ENCODE results near the gene ARL5C.

The ARL5C gene

DNA sequence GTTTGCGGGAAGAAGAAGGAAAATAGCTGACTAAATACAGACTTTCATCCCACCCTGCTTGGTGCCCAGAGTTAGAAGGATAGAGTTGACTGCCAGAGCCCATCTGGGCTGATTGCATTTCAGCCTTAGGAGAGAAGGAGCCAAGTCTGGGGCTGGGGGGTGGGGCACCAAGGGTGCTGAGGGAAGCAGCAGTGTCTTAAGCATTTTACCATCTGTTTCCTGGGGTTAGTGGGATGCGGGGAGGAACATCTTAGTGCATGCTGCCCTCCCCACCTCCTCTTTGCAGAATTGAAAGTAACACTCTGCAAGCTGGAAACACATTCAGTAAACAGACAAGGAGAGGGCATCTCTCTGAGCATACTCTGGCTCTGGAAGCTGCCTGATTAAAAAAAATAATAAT, 1.5 kb upstream of the ARL5C start:
- DNase-seq (ENCODE audit: low spot score) = peak; percentile 79

GRCh38 chr17:39166437-39167335, 725 bp upstream of the ARL5C start:
- no peak for DNase-seq (ENCODE audit: low spot score)

DNA sequence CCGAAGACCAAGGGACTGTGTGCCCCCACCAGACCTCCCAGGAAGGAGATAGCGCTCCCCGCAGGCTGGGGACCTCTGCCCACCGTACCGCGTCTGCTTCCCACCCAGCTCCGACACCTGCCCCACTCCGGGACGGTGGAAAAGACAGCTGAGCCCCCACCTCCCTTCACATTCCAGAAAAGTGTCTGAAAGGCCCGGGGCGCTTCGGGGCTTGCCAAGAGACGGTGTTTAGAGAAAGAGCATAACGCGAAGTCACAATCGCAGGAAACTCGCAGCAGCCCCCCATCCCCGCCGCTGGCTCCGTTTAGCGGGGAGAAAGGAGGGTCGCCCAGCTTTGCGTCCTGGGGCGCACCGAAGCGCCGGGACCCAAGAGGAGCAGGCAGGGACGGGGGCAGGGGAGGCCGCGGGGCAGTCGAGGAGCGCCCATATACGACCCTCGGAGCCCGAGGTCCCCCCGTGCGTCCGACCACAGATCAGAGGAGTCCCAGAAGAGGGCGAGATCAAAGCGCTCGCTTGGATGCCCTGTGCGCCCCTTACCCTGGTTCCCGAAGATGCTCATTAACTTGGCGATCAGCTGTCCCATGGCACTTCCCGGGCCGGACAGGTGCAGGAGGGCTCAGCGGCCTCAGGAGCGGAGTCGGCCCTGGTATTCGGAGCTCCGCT, 652 bp downstream of the ARL5C start:
- DNase-seq (ENCODE audit: low spot score) = no peak

- DNase-seq (ENCODE audit: low spot score) = peak; percentile 72
Measured at GRCh38 chr17:39164675-39165143, 1.3 kb downstream of the ARL5C start.

- DNase-seq (ENCODE audit: low spot score) = no peak
Measured at GRCh38 chr17:39161962-39162361, 4.0 kb downstream of the ARL5C start.

GRCh38 chr17:39158623-39159022, 7.3 kb downstream of the ARL5C start:
- no peak for DNase-seq (ENCODE audit: low spot score)

- no peak for DNase-seq (ENCODE audit: low spot score)
Measured at GRCh38 chr17:39156491-39156890, 9.5 kb downstream of the ARL5C start.

DNA sequence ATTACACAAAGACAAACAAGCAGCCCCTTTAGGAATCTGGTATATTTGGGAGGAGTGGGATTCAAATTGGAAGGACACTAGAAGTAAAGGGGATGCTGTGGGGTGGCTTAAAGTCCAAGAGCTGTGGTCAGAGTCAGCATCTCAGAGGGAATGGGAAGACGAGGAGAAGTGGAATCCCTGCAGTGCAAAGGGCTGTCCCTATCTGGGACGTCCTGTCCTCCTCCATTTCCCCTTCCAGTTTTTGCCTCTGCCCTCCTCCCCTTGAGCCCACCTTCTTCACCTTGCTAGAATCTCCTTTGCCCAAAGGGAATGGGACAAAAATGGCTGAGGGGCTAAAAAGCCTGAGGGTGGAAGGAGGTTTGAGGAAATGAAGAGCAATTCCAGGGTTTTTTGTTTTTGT, 10.3 kb downstream of the ARL5C start:
- no peak for DNase-seq (ENCODE audit: low spot score)

DNA sequence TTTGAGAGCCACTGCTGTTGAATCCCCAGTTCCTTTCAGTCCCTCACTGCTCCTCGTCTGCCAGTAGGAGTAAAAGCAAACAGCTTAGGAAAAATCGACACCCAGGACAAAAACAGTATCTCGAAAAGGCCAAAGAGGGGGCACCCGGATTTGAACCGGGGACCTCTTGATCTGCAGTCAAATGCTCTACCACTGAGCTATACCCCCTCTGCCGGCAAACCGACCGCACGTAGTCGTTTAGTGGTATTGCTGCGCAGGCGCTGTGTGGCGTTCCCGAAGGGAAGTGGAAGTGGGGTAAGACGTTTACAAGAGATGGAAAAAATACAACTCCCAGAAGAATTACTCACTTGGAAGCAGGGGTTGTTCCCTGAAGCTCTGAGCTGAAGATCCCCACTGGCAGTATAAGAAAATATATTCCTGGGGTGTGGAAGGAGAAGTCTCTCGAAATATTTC, 12.3 kb downstream of the ARL5C start:
- peak; percentile 95 for DNase-seq (ENCODE audit: low spot score)

GRCh38 chr17:39151943-39152818, 13.8 kb downstream of the ARL5C start:
- DNase-seq (ENCODE audit: low spot score) = no peak

- DNase-seq (ENCODE audit: low spot score) = no peak
Measured at GRCh38 chr17:39151150-39151942, 14.6 kb downstream of the ARL5C start, which contains the start of gene PLXDC1. PLXDC1 (minus strand) TSS chr17:39151637; CDS start chr17:39151437, 200 bp downstream.

DNA sequence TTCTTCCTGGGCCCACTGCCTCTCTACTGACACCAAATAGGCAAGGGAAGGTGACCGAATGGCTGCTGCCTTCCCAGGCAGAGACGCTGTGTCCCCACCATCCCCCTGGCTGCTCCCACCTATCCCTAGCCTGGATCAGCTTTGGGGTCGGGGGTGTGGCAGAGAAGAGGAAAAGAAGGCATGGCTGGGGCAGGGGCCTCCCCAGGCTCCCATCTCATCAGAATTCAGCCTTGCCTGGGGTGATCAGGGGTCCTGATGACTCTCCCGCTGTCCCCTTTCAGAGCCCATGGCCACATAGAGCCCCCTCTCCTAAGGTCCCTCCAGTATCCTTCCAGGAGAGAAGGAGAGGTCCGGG, 15.2 kb downstream of the ARL5C start:
- DNase-seq (ENCODE audit: low spot score) = no peak

DNA sequence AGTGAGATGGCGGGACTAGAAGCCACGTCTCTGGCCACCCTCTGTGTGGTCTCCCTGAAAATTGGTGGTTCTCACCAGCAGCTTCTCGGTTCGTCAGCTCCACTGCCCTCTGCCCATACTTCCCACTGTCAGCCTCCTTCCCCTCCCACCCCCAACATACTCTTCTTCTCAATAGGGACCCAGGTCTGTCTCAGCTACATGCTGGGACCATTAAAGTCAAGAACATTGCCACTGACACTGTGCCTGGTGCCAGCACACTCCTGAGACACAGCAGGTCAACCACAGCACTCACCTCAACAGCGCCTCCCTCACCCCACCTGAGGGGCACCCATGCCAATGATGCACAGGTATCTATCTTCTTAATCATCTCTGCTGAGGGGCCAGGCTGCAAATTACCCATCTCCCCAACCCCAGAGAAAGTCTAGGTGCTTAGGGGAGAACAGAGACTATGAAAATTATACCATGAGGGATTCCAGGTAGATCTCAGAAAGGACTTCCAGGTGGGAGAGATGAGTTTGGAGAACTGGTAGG, 15.8 kb downstream of the ARL5C start:
- DNase-seq (ENCODE audit: low spot score) = no peak

GRCh38 chr17:39147221-39148185, 18.5 kb downstream of the ARL5C start:
- no peak for DNase-seq (ENCODE audit: low spot score)

DNA sequence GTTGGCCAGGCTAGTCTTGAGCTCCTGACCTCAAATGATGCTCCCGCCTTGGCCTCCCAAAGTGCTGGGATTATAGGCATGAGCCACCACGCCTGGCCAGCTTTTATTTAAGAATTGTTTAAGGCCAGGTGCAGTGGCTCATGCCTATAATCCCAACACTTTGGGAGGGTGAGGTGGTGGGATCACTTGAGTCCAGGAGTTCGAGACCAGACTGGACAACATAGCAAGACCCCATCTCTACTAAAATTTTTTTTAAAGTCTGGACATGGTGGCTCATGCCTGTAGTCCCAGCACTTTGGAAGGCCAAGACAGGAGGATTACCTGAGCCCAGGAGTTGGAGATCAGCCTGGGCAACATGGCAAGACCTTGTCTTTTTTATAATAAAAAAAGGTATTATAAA, 19.7 kb downstream of the ARL5C start:
- DNase-seq (ENCODE audit: low spot score) = no peak

DNA sequence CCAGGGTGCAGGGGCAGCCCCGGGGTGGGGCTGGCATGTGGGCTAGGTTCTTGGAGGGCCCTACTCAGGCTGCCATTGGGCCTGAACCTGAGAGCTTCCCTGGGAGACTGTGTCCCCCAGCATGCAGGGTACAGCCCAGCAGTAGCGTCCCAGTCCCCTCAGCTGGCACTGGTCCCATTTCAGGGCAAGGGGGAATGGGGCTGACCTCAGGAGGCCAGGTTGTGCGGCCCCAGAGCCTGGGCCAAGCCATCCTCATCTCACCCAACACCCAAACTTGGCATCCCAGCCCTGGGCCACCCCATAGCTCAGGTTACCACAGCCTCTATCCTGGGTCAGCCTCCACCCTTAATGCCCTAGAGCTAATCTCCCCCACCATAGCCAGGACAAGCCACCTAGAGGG, 20.8 kb downstream of the ARL5C start:
- no peak for DNase-seq (ENCODE audit: low spot score)

GRCh38 chr17:39144416-39144840, 21.5 kb downstream of the ARL5C start:
- no peak for DNase-seq (ENCODE audit: low spot score)

- no peak for DNase-seq (ENCODE audit: low spot score)
Measured at GRCh38 chr17:39143552-39144093, 22.3 kb downstream of the ARL5C start.

DNA sequence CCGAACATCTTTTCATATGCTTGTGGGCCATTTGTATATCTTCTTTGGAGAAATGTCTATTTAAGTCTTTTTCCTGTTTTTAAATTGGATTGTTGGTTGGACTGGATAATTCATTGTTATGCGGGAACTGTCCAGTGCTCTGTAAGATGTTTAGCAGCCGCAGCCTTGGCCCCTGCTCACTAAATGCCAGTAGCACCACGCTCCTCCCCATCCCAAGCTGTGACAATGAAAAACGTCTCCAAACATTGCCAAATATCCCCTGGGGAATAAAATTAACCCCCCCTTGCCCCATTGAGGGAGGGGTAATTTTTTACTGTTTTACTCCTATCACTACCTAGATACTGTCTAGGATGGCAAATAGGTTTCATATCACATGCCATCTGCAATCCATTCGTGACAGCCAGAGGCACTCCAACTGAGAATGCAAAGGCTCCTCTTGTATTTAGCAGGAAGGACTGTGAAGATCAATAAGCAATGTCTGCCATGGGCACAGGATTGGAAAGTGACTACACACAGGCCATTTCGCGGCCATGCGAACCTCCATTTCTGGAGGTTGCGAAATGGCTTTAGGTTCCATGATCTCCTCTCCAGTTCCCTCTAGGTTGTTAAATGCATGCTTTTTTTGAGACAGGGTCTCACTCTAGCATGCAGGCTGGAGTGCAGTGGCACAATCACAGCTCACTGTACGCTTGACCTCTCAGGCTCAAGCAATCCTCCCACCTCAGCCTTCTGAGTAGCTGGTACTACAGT, 23.9 kb downstream of the ARL5C start:
- no peak for DNase-seq (ENCODE audit: low spot score)
